ENCODE data around the gene NOTCH4.
"Not testable (repeated sequence)": the region's sequence is repeated elsewhere in the genome, so short reads cannot be mapped to it uniquely, and the experiment has no call there.

The NOTCH4 gene

GRCh38 chr6:32194825-32195651, 28.8 kb downstream of the NOTCH4 start:
- peak in 17 of 58 donors; percentile 10 to 79 (median 52) for DNase-seq

- no peak for DNase-seq
These were observed 29.5 kb downstream of the NOTCH4 start for GRCh38 chr6:32194388-32194787.

GRCh38 chr6:32193096-32193495, 30.8 kb downstream of the NOTCH4 start:
- not testable (repeated sequence) for DNase-seq

GRCh38 chr6:32192608-32193039, 31.2 kb downstream of the NOTCH4 start, which contains the start of gene GPSM3:
Gene GPSM3 (minus strand): TSS chr6:32192643. CDS start chr6:32192513, 130 bp downstream.
- DNase-seq, result peak in 7 of 58 donors; percentile 5 to 42 (median 17)

GRCh38 chr6:32191696-32192607, 31.9 kb downstream of the NOTCH4 start:
- DNase-seq, result no peak

- DNase-seq, result no peak
These were observed 32.8 kb downstream of the NOTCH4 start for GRCh38 chr6:32190911-32191677.

GRCh38 chr6:32190054-32190851, 33.6 kb downstream of the NOTCH4 start, which contains the start of gene PBX2:
Gene PBX2 (minus strand): TSS chr6:32190202. CDS start chr6:32189915, 287 bp downstream.
- DNase-seq, result peak; percentile 16 to 94 (median 86)

GRCh38 chr6:32189742-32190053, 34.2 kb downstream of the NOTCH4 start:
- DNase-seq, result peak in 7 of 58 donors; percentile 43 to 86 (median 61)

GRCh38 chr6:32189069-32189741, 34.7 kb downstream of the NOTCH4 start:
- peak in 1 of 58 donors; percentile 26 for DNase-seq

GRCh38 chr6:32188381-32189068, 35.3 kb downstream of the NOTCH4 start:
- no peak for DNase-seq

GRCh38 chr6:32187725-32188380, 36.0 kb downstream of the NOTCH4 start:
- DNase-seq, result not testable (repeated sequence)

GRCh38 chr6:32187009-32187709, 36.7 kb downstream of the NOTCH4 start:
- no peak for DNase-seq

- DNase-seq, result not testable (repeated sequence)
These were observed 37.6 kb downstream of the NOTCH4 start for GRCh38 chr6:32186151-32186840.

GRCh38 chr6:32185681-32186131, 38.2 kb downstream of the NOTCH4 start:
- peak in 10 of 58 donors; percentile 16 to 42 (median 26) for DNase-seq

GRCh38 chr6:32184084-32184640, 39.7 kb downstream of the NOTCH4 start, which contains the start of gene AGER:
Gene AGER (minus strand): TSS chr6:32184253. CDS start chr6:32184222, 31 bp downstream.
- DNase-seq, result no peak

- no peak for DNase-seq
These were observed 40.3 kb downstream of the NOTCH4 start for GRCh38 chr6:32183483-32184083.

Data from anterior cingulate cortex (tissue), 58 donors.